A549 (cell line): ENCODE data around the gene GAMT. TPM values are rescaled to one million over a fixed set of nuclear protein-coding genes. Genes with fewer than 3 reads are reported as not detected.

Experiments
- ATAC-seq, 2 experiments: fragments of 200-7000 bp in 1 of 2; fragments of >200 bp in 1 of 2; cut with Nextera tagmentation in 1 of 2; cut with Tn5 transposase in 1 of 2; 3 replicates each; pipeline versions ENCODE4 v1.8.0 to v1.9.1; 2018 to 2020; ENCODE audit warnings: mild to moderate bottlenecking in 1 of 2, moderate library complexity in 1 of 2
- CTCF ChIA-PET: fragments of 300-600 bp; sonication (Branson Sonifier 250); formaldehyde crosslinking; extraction: SDS; loops from one replicate; lab custom pipeline; 2021; ENCODE audit warnings: antibody characterized with exemption, inconsistent platforms; lab: Yijun Ruan, JAX
- POLR2A ChIA-PET: fragments of 350-600 bp; formaldehyde crosslinking; extraction: SDS; loops from one replicate; lab custom pipeline; 2021; ENCODE audit warnings: antibody characterized with exemption, inconsistent platforms; lab: Yijun Ruan, JAX
- DNase-seq, 2 experiments: peaks; one replicate each; pipeline versions ENCODE4 v3.0.0 to v3.0.0-alpha.2; 2011 to 2016; ENCODE audit warnings: low read depth in 1 of 2, low spot score in 1 of 2
- FAIRE-seq: peaks from 2 replicates; lab custom pipeline; 2011; peaks lifted over from hg19 to GRCh38; lab: Jason Lieb, UNC
- H3K27ac ChIP-seq, 2 experiments: fragments of >200 bp; sonication (Bioruptor Twin); formaldehyde crosslinking; 3 replicates each; pipeline ENCODE4 v1.5.1; 2016 to 2017
- H3K4me1 ChIP-seq: fragments of >200 bp; sonication (Bioruptor Twin); formaldehyde crosslinking; 3 replicates; pipeline ENCODE4 v1.6.1; 2016
- H3K4me2 ChIP-seq: fragments of >200 bp; sonication (Bioruptor Twin); formaldehyde crosslinking; 3 replicates; pipeline ENCODE4 v1.6.1; 2016
- H3K4me3 ChIP-seq: fragments of >200 bp; sonication (Bioruptor Twin); formaldehyde crosslinking; 3 replicates; pipeline ENCODE4 v1.5.1; 2016
- H3K9me3 ChIP-seq: fragments of >200 bp; sonication (Bioruptor Twin); formaldehyde crosslinking; 3 replicates; pipeline ENCODE4 v1.6.1; 2016
- ATOH8 ChIP-seq: fragments of 250-450 bp; sonication (Bioruptor Pico); IDR thresholded peaks from 2 replicates; pipeline ENCODE4 v1.5.0; 2020; ENCODE audit warnings: low read depth, mild to moderate bottlenecking, moderate library complexity
- CBX2 ChIP-seq: fragments of 200-600 bp; sonication (generic); IDR thresholded peaks from 2 replicates; pipeline ENCODE4 v1.6.1; 2016; ENCODE audit warnings: low read depth, mild to moderate bottlenecking, borderline replicate concordance
- CEBPB ChIP-seq, 2 experiments: fragments of >200 bp in 1 of 2; sonication (Bioruptor Twin) in 1 of 2; formaldehyde crosslinking in 1 of 2; IDR thresholded peaks; 2 replicates each; pipeline ENCODE4 v1.6.1; 2012 to 2016
- CHD4 ChIP-seq: fragments of 200-600 bp; sonication (generic); IDR thresholded peaks from 2 replicates; pipeline ENCODE4 v1.6.1; 2016; ENCODE audit warnings: antibody characterized with exemption, mild to moderate bottlenecking, borderline replicate concordance
- EHF ChIP-seq: fragments of 250-450 bp; sonication (Bioruptor Pico); IDR thresholded peaks from 2 replicates; pipeline ENCODE4 v1.5.0; 2020; ENCODE audit warnings: mild to moderate bottlenecking
- EHMT2 ChIP-seq: fragments of 200-600 bp; sonication (generic); IDR thresholded peaks from 2 replicates; pipeline ENCODE4 v1.6.1; 2016; ENCODE audit warnings: antibody characterized with exemption, low read depth, mild to moderate bottlenecking, moderate library complexity
- FOSL2 ChIP-seq, 2 experiments: fragments of 450-650 bp in 1 of 2; fragments of >200 bp in 1 of 2; sonication (Bioruptor Twin) in 1 of 2; formaldehyde crosslinking; IDR thresholded peaks; 2 replicates each; pipeline versions ENCODE4 v1.5.0 to v1.6.1; 2016 to 2020; ENCODE audit warnings: mild to moderate bottlenecking in 1 of 2, moderate library complexity in 1 of 2
- GATA3 ChIP-seq: IDR thresholded peaks from 2 replicates; pipeline ENCODE4 v1.6.1; 2012; ENCODE audit warnings: borderline replicate concordance
- HES2 ChIP-seq: fragments of >200 bp; sonication (Bioruptor Twin); formaldehyde crosslinking; IDR thresholded peaks from 2 replicates; pipeline ENCODE4 v1.6.1; 2016
- HMGXB4 ChIP-seq: fragments of 250-450 bp; sonication (Bioruptor Pico); IDR thresholded peaks from 2 replicates; pipeline ENCODE4 v1.5.0; 2021; ENCODE audit warnings: mild to moderate bottlenecking, moderate library complexity, borderline replicate concordance
- HOXB13 ChIP-seq: fragments of 250-450 bp; sonication (Bioruptor Pico); IDR thresholded peaks from 2 replicates; pipeline ENCODE4 v1.5.0; 2020; ENCODE audit warnings: low read depth, mild to moderate bottlenecking, moderate library complexity
- MAFK ChIP-seq: fragments of 450-650 bp; IDR thresholded peaks from 2 replicates; pipeline ENCODE4 v1.6.1; 2014; ENCODE audit not compliant: partially characterized antibody
- NFE2L2 ChIP-seq: fragments of 150-350 bp; conservative IDR thresholded peaks from 2 replicates; pipeline ENCODE4 v1.6.1; 2014; ENCODE audit warnings: low read length
- NPAS2 ChIP-seq: fragments of 250-450 bp; sonication (Bioruptor Pico); IDR thresholded peaks from 2 replicates; pipeline ENCODE4 v1.8.0; 2022; ENCODE audit warnings: mild to moderate bottlenecking, moderate library complexity, borderline replicate concordance
- POLR2AphosphoS2 ChIP-seq: conservative IDR thresholded peaks from 2 replicates; pipeline ENCODE4 v1.6.1; 2012; ENCODE audit warnings: low read length, improper control_type of control experiment, inconsistent platforms
- RAD21 ChIP-seq, 2 experiments: fragments of >200 bp in 1 of 2; sonication (Bioruptor Twin) in 1 of 2; formaldehyde crosslinking in 1 of 2; IDR thresholded peaks in 1 of 2; conservative IDR thresholded peaks in 1 of 2; 2 replicates in 1 of 2; 3 replicates in 1 of 2; pipeline ENCODE4 v1.6.1; 2012 to 2018; ENCODE audit warnings: inconsistent platforms in 1 of 2
- RARB ChIP-seq: fragments of 250-450 bp; sonication (Bioruptor Pico); IDR thresholded peaks from 2 replicates; pipeline ENCODE4 v1.8.0; 2021; ENCODE audit warnings: mild to moderate bottlenecking, moderate library complexity
- RNF2 ChIP-seq: fragments of 200-600 bp; sonication (generic); IDR thresholded peaks from 2 replicates; pipeline ENCODE4 v1.6.1; 2016; ENCODE audit warnings: low read depth, mild to moderate bottlenecking, antibody characterized with exemption, moderate library complexity, borderline replicate concordance
- TFCP2L1 ChIP-seq: fragments of 250-450 bp; sonication (Bioruptor Pico); IDR thresholded peaks from 2 replicates; pipeline ENCODE4 v1.5.0; 2021; ENCODE audit warnings: mild to moderate bottlenecking
- ZC3H11A ChIP-seq: fragments of 450-650 bp; IDR thresholded peaks from 2 replicates; pipeline ENCODE4 v1.6.1; 2014; ENCODE audit warnings: antibody characterized with exemption, mild to moderate bottlenecking
- ZFP36 ChIP-seq: fragments of 450-650 bp; IDR thresholded peaks from 2 replicates; pipeline ENCODE4 v1.6.1; 2014; ENCODE audit warnings: borderline replicate concordance; ENCODE audit not compliant: partially characterized antibody
- ZNF302 ChIP-seq: fragments of 250-450 bp; sonication (Bioruptor Pico); IDR thresholded peaks from 2 replicates; pipeline ENCODE4 v1.9.0; 2021; ENCODE audit warnings: inconsistent platforms, mild to moderate bottlenecking, moderate library complexity
- WGBS: methylation state at CpG from one replicate; pipeline ENCODE4 v1.1.6; 2017; ENCODE audit errors: missing lambda C conversion rate; 5-methylcytosine and 5-hydroxymethylcytosine counted together
- polyA plus RNA-seq, 4 experiments: library from polyadenylated mRNA; depleted of rRNA in 3 of 4; stranded (reverse); fragments of >200 nt; fragmentation: RNase III in 1 of 4; extraction: RNeasy Plus Mini Kit Qiagen cat#74134 plus additional on column Dnase treatment in 1 of 4; gene quantifications; 2 replicates in 3 of 4; 3 replicates in 1 of 4; pipeline ENCODE4 v1.2.3, GENCODE V29; 2011 to 2017

GAMT gene
- polyA plus RNA-seq, 2 of the 4 experiments (the other 2 are of a cell fraction), result 13.6 to 26.0 TPM

- Histone ChIP-seq H3K4me3 (no peak overlapping the region), H3K9me3 (no peaks in the 10 kb centered on the region), H3K4me1 (peaks cover 4% of the 10 kb centered on the region; the same call in 1 of the 3 replicates), H3K27ac (no peak overlapping the region), H3K4me2 (no peak overlapping the region)
- ATAC-seq (no peak), DNase-seq (no peak), FAIRE-seq (no peak)
- CTCF ChIA-PET, result no interaction called here
- POLR2A ChIA-PET, result no interaction called here
- WGBS, result 95% methylated on average over 15 of the region's 45 CpGs
- no peak for TF ChIP-seq ZC3H11A
- no peak for TF ChIP-seq POLR2AphosphoS2
Measured at GRCh38 chr19:1387684-1388636, 13.4 kb downstream of the GAMT start.

- peaks cover 4% of the 10 kb centered on the region; the same call in 1 of the 3 replicates for H3K4me1 ChIP-seq
- no peak overlapping the region for H3K4me3 ChIP-seq
- FAIRE-seq (no peak), DNase-seq (no peak), ATAC-seq (no peak)
- 93% methylated on average over 24 of the region's 39 CpGs for WGBS
- CTCF ChIA-PET, result interaction anchor here (2.8 kb wide), 1 partner anchor 72 kb away, joined by 11 read pairs; no protein-coding TSS in a partner anchor
- no peaks in the 10 kb centered on the region for H3K9me3 ChIP-seq
- TF ChIP-seq HES2 (no peak), HOXB13 (CRISPR knock-in tag) (no peak), GATA3 (no peak), EHMT2 (no peak), NFE2L2 (no peak), POLR2AphosphoS2 (no peak)
- TF ChIP-seq, all 56 proteins: peak for 0
- Histone ChIP-seq H3K27ac (no peak overlapping the region), H3K4me2 (no peak overlapping the region)
- POLR2A ChIA-PET, result no interaction called here
Measured at GRCh38 chr19:1386945-1387683, 14.2 kb downstream of the GAMT start.

- 83% methylated on average over 2 of the region's 3 CpGs for WGBS
- TF ChIP-seq HMGXB4 (CRISPR knock-in tag) (no peak), CBX2 (no peak)
- no peak overlapping the region for H3K4me3 ChIP-seq
- H3K4me2 ChIP-seq, result no peak overlapping the region
- H3K4me1 ChIP-seq, result peaks cover 4% of the 10 kb centered on the region; the same call in 1 of the 3 replicates
- ATAC-seq, result no peak
- CTCF ChIA-PET, result interaction anchor here (0.8 to 2.8 kb wide), 3 partner anchors 17 to 71 kb away, joined by 3 to 11 read pairs (median 3); a partner anchor contains a TSS
- H3K9me3 ChIP-seq, result no peaks in the 10 kb centered on the region
- no peak for FAIRE-seq
- POLR2A ChIA-PET, result no interaction called here
- H3K27ac ChIP-seq, result no peak overlapping the region
- no peak for DNase-seq
Measured at GRCh38 chr19:1385816-1386215, 15.5 kb downstream of the GAMT start.

GRCh38 chr19:1384478-1385110 is 16.7 kb downstream of the GAMT start:
- ATAC-seq (no peak), DNase-seq (no peak), FAIRE-seq (no peak)
- Histone ChIP-seq H3K27ac (peak overlapping the region; percentile 78 to 96), H3K4me3 (peak overlapping the region; percentile 82), H3K9me3 (no peaks in the 10 kb centered on the region), H3K4me2 (peak overlapping the region; percentile 94), H3K4me1 (peaks cover 4% of the 10 kb centered on the region; the same call in 1 of the 3 replicates)
- ChIA-PET POLR2A (no interaction called here), CTCF (interaction anchor here (0.5 to 2.8 kb wide), 2 partner anchors 21 to 70 kb away, joined by 3 to 11 read pairs; no protein-coding TSS in a partner anchor)
- WGBS, result 36% methylated on average over 17 of the region's 17 CpGs
- TF ChIP-seq GATA3 (no peak), RNF2 (no peak), NPAS2 (no peak), EHF (CRISPR knock-in tag) (no peak), ATOH8 (CRISPR knock-in tag) (no peak), FOSL2 (IDR thresholded peaks at IDR 0.05) (no peak), FOSL2 (CRISPR knock-in tag; IDR thresholded peaks at IDR 0.05) (no peak), RARB (no peak), TFCP2L1 (CRISPR knock-in tag) (no peak), HES2 (no peak), CEBPB (IDR thresholded peaks at IDR 0.05) (no peak), HOXB13 (CRISPR knock-in tag) (no peak), CHD4 (no peak), ZFP36 (no peak), ZNF302 (CRISPR knock-in tag) (no peak), MAFK (no peak), RAD21 (conservative IDR thresholded peaks at IDR 0.05 in 1 of 2, IDR thresholded peaks at IDR 0.05 in 1 of 2) (no peak)
